Esophagus muscularis mucosa (tissue), 3 donors: Measurements from ENCODE around the gene AP2B1.

Experiments
- POLR2A ChIP-seq: fragments of 450-650 bp; IDR thresholded peaks from one replicate; pipeline ENCODE4 v1.6.1; 2017; ENCODE audit warnings: antibody characterized with exemption, moderate library complexity, mild to moderate bottlenecking, low read depth
- POLR2AphosphoS5 ChIP-seq, 2 donors: sonication (generic); formaldehyde crosslinking; IDR thresholded peaks; one replicate each; pipeline ENCODE4 v1.6.1; 2017; ENCODE audit warnings: antibody characterized with exemption in 2 of 2
- TF ChIP-seq, protein P1 (sequence below), 3 experiments: fragments of 200-600 bp in 2 of 3; fragments of 450-650 bp in 1 of 3; sonication (generic) in 2 of 3; IDR thresholded peaks; one replicate each; pipeline ENCODE4 v1.5.1; 2017 to 2019; ENCODE audit warnings: antibody characterized with exemption in 3 of 3, mild to moderate bottlenecking in 2 of 3, moderate library complexity in 1 of 3

GRCh38 chr17:35664685-35665084 lies 77.6 kb downstream of the AP2B1 start:
- TF ChIP-seq POLR2AphosphoS5 (IDR thresholded peaks at IDR 0.05) (no peak), POLR2A (no peak)
- TF ChIP-seq, protein P1, sequence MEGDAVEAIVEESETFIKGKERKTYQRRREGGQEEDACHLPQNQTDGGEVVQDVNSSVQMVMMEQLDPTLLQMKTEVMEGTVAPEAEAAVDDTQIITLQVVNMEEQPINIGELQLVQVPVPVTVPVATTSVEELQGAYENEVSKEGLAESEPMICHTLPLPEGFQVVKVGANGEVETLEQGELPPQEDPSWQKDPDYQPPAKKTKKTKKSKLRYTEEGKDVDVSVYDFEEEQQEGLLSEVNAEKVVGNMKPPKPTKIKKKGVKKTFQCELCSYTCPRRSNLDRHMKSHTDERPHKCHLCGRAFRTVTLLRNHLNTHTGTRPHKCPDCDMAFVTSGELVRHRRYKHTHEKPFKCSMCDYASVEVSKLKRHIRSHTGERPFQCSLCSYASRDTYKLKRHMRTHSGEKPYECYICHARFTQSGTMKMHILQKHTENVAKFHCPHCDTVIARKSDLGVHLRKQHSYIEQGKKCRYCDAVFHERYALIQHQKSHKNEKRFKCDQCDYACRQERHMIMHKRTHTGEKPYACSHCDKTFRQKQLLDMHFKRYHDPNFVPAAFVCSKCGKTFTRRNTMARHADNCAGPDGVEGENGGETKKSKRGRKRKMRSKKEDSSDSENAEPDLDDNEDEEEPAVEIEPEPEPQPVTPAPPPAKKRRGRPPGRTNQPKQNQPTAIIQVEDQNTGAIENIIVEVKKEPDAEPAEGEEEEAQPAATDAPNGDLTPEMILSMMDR (IDR thresholded peaks at IDR 0.05), result no peak
